ENCODE results near the gene SIL1. TPM values are rescaled to one million over a fixed set of nuclear protein-coding genes. Genes with fewer than 3 reads are reported as not detected.
A peak's percentile ranks its signal among the peaks of the same experiment; 100 is the strongest.

Gene SIL1
- total RNA-seq, 2 donors from 2014 or later: 42.8 to 55.1 TPM

- DNase-seq (ENCODE audit: low spot score): no peak
- intact Hi-C loops (cut with DNase I): no loop called here
Measured at GRCh38 chr5:138944527-138945322, 253.4 kb downstream of the SIL1 start.

- intact Hi-C loops (cut with DNase I): no loop called here
- DNase-seq (ENCODE audit: low spot score): no peak
Measured at GRCh38 chr5:138943599-138944173, 254.5 kb downstream of the SIL1 start.

DNA sequence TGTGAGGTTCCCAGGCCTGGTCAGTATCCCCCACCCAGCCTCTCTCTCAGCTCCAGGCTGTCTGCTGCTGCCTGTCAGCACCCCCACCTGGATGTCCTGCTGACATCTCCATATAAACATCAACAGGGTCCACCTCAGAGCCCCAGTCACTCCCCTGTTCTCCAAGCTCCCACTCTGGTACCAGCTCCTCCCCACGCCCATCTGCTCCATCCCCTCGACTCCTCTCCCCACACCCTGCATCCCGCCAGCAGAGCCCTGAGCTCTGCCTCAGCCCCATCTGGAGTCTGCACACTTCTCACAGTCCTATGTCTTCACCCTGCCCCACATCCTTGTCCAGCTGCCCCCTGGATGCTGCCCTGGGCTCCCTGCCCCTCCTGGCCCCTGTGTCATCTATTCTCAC is 255.3 kb downstream of the SIL1 start:
- no peak for DNase-seq (ENCODE audit: low spot score)
- intact Hi-C loops (cut with DNase I): no loop called here

DNA sequence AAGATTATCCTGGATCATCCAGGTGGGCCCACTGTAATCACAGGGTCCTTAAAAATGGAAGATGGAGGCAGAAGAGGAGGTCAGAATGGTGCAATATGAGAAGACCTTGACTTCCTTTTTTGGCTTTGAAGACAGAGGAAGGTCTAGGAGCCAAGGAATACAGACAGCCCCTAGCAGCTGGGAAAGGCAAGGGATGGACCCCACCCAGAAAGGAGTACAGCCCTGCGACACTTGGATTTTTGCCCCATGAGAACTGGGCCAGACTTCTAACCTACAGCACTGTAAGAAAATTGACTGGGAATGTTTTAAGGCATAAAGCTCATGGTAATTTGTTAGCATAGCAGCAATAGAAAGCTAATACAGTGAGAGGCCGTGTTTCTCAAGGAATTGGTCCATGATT is 256.1 kb downstream of the SIL1 start:
- DNase-seq (ENCODE audit: low spot score): no peak
- intact Hi-C loops (cut with DNase I): no loop called here

DNA sequence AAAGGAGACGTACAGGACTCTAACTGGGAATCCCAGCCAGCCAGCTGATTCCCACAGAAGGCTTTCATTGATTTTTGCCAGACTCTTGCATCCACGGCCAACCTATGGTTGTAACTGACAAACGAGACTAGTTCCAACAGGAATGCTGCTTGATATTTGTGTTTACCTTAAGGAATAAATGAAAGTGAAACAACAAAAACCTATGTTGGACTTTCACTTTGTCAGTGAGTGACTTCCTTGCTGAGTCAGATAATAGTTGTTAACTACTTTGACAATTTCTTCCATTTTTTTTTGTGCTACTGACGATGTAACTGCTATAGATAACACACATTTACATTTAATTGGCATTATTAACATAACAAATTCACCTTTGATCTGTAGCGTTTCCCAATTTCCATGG is 259.6 kb downstream of the SIL1 start:
- DNase-seq (ENCODE audit: low spot score): no peak
- intact Hi-C loops (cut with DNase I): no loop called here

- intact Hi-C loops (cut with DNase I): no loop called here
- peak; percentile 75 for DNase-seq (ENCODE audit: low spot score)
Measured at GRCh38 chr5:138937392-138938387, 260.5 kb downstream of the SIL1 start.

DNA sequence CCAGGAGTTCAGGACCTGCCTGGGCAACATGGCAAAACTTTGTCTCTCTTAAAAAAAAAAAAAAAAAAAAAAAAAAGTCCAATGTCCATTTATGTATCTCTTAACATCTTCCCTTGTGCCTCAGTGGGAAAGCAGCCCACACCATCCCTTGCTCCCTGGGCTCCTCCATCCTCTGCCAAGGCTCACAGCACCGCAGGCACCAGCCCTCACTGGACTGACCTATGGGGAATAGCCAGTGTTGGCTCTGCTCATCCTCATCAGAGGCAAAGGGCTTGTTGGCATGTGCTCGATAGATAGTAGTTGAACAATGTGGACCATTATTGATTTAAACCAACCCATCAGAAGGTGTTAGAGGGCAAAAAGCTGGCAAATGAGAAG is 261.2 kb downstream of the SIL1 start:
- intact Hi-C loops (cut with DNase I): no loop called here
- no peak for DNase-seq (ENCODE audit: low spot score)

DNA sequence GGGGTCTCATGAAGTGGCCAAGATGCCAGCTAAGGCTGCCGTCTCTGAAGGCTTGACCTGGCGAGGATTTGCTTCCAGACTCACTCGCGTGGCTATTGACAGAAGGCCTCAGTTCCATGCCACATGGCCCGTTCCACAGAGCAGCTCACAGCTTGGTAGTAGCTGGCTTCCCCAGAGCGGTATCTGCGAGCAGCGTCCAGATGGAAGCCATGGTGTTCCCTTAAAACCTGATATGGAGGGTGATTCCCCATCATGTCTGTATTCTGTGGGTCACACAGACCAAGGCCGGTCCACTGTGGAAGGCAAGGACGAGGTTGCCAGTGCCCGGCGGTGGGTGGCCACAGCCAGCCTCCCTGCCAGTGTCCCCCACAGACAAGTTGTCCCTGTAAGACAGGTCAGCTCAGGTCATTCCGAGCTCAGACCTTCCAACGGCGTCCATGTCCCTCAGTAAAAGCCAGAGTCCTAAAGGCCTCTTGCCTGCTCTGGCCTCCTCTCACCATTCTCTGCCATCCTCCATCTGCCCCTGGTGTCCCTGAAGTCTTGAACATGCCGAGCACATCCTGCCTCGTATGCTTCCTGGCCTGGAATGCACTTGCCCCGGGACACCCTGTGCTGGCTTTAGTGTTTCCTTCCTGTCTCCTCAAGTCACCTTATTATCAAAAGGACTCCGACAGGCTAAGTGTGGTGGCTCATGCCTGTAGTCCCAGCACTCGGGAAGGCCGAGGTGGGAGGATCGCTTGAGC is 261.8 kb downstream of the SIL1 start:
- intact Hi-C loops (cut with DNase I): no loop called here

GRCh38 chr5:138935466-138935865 is 262.7 kb downstream of the SIL1 start:
- intact Hi-C loops (cut with DNase I): no loop called here
- DNase-seq (ENCODE audit: low spot score): no peak

More for the DNA sequence above, 261.8 kb downstream of the SIL1 start:
- peak; percentile 71 for DNase-seq (ENCODE audit: low spot score)

DNA sequence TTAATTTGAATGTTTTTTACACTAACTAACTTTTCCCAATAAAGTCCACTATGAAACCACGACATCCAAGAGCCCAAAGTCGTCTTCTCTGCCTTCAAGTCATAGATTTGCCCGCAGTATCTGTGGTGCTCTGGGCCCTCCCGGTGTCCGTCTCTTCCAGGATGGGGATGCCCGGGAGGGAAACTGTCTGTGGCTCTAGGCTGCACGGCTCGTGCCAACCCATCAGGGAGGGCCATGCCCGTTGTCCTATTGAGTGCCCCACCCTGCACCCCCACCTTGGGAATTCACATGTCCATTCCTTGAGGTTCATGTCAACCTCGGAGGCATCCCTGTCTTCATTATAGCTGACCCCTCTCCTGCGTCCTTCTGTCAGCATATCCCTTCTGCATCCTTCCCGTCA is 263.2 kb downstream of the SIL1 start:
- no peak for DNase-seq (ENCODE audit: low spot score)
- intact Hi-C loops (cut with DNase I): no loop called here

DNA sequence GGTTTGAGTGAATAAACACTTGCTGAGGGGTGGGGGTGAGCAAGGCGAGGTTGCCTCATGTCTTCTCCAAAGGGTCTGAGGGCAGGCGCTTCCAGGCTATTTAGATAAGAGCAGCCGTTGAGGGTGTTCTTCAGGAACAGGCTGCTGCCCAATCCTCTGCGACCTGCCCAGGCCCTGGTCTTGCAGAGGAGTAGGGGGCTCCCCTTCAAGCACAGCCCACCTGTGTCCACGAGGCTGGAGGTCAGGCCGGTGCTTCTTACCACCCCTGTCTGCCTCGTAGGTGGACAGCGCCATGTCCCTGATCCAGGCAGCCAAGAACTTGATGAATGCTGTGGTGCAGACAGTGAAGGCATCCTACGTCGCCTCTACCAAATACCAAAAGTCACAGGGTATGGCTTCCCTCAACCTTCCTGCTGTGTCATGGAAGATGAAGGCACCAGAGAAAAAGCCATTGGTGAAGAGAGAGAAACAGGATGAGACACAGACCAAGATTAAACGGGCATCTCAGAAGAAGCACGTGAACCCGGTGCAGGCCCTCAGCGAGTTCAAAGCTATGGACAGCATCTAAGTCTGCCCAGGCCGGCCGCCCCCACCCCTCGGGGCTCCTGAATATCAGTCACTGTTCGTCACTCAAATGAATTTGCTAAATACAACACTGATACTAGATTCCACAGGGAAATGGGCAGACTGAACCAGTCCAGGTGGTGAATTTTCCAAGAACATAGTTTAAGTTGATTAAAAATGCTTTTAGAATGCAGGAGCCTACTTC is 264.5 kb downstream of the SIL1 start:
- intact Hi-C loops (cut with DNase I): no loop called here
- no peak for DNase-seq (ENCODE audit: low spot score)

DNA sequence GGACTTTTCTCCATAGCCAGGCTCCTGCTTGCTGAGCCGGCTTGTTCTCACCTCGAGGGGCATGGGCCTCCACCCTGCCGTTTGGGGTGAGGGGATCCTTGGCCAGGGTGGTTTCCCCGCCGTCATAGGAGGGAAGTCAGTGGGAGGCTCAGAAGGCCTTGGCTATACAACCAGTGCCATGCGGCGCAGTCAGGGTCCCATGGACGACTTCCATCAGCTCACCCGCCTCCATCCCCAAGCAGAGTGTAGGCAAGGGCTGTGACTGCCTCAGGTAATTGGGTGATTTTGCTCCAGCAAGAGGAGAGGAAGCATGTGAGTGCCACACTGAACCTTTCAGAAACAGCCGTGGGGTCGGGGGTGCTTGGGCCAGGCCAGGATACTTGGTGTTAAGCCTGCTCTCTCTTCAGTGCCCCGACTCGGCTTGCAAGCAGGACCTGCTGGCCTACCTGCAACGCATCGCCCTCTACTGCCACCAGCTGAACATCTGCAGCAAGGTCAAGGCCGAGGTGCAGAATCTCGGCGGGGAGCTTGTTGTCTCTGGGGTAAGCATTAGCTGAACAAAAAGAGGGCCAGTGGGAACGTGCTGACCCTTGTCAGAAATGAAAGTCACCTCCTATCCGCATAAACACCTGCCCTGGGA is 265.9 kb downstream of the SIL1 start:
- peak; percentile 76 for DNase-seq (ENCODE audit: low spot score)
- intact Hi-C loops (cut with DNase I): no loop called here

- DNase-seq (ENCODE audit: low spot score): peak; percentile 81
- intact Hi-C loops (cut with DNase I): no loop called here
Measured at GRCh38 chr5:138930371-138931097, 267.6 kb downstream of the SIL1 start.

GRCh38 chr5:138929571-138929955 is 268.6 kb downstream of the SIL1 start:
- intact Hi-C loops (cut with DNase I): no loop called here
- DNase-seq (ENCODE audit: low spot score): no peak

- no peak for DNase-seq (ENCODE audit: low spot score)
- intact Hi-C loops (cut with DNase I): no loop called here
Measured at GRCh38 chr5:138927979-138928378, 270.2 kb downstream of the SIL1 start.

DNA sequence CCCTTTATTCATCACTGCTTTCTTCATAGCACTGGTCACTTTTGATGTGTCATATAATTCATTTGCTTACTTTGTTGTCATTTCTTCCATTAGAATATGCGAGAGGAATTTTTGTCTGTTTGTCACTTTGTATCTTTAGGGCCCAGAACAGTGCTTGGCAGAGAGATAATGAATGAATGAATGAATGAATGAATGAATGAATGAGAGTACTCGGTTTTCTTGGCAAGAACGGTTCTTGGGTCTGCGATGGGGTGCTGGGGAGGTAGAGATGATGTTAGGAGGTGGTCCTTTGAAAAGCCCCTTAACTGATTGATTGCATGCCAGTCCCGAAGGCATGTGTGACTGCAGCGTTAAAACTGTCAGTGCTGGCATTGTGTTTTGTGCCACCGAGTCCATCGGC is 270.6 kb downstream of the SIL1 start:
- intact Hi-C loops (cut with DNase I): no loop called here
- DNase-seq (ENCODE audit: low spot score): no peak

- intact Hi-C loops (cut with DNase I): no loop called here
- DNase-seq (ENCODE audit: low spot score): no peak
Measured at GRCh38 chr5:138926688-138927448, 271.3 kb downstream of the SIL1 start.
